Diencephalon (tissue), 1 donor: Measurements from ENCODE around the gene RERGL. TPM values are rescaled to one million over a fixed set of nuclear protein-coding genes. Genes with fewer than 3 reads are reported as not detected.

Experiments
- total RNA-seq: library from RNA; depleted of rRNA; stranded (reverse); fragments of >200 nt; gene quantifications from one replicate; pipeline ENCODE4 v1.2.3, GENCODE V29; 2014

Gene RERGL, protein sequence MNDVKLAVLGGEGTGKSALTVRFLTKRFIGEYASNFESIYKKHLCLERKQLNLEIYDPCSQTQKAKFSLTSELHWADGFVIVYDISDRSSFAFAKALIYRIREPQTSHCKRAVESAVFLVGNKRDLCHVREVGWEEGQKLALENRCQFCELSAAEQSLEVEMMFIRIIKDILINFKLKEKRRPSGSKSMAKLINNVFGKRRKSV
- 1.8 TPM for total RNA-seq

GRCh38 chr12:18090093-18090492, at the start of gene RERGL:
TSS of gene RERGL (minus strand) at chr12:18090193. CDS start at chr12:18090140, 53 bp downstream.

Other genes starting within 250 kb of the RERGL start
- under 0.01 TPM for gene PIK3C2G, start 171.3 kb upstream of the RERGL start, total RNA-seq